Measurements from ENCODE around the gene PPARA.

PPARA gene

DNA sequence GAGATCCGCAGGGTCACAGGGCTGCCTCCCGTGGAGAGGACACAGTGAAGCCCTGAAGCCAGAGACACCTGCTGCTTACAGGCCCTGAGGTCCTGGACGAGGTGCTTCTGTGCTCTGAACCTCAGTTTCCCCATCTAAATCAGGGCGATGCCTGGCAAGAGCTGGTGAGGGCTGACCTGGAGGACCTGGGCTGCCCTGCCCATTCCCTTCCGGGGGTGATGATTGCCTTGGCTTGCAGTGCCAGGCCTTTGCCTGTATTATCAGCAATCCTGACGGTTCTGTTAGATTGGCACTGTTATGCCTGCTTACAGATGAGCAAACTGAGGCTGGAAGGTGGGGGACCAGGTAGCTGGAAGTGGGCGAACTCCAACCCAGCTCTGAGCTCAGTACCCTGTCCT lies 138.5 kb downstream of the PPARA start:
- Histone ChIP-seq H3K9me3 (ENCODE audit: control insufficient read depth in 1 of 2, low read length in 2 of 2) (no peaks in the 10 kb centered on the region), H3K27ac (ENCODE audit: low read length) (no peak overlapping the region), H3K4me3 (ENCODE audit: low read depth in 1 of 2, low read length in 2 of 2) (no peak overlapping the region), H3K4me1 (ENCODE audit: control insufficient read depth in 1 of 2, insufficient read depth in 2 of 2, low read length in 2 of 2) (no peaks in the 10 kb centered on the region), H3K36me3 (ENCODE audit: control insufficient read depth in 1 of 2, insufficient read depth in 2 of 2, low read length in 2 of 2) (peaks cover 24 to 76% of the 10 kb centered on the region in 2 donors), H3K27me3 (ENCODE audit: low read depth, low read length) (no peaks in the 10 kb centered on the region)

DNA sequence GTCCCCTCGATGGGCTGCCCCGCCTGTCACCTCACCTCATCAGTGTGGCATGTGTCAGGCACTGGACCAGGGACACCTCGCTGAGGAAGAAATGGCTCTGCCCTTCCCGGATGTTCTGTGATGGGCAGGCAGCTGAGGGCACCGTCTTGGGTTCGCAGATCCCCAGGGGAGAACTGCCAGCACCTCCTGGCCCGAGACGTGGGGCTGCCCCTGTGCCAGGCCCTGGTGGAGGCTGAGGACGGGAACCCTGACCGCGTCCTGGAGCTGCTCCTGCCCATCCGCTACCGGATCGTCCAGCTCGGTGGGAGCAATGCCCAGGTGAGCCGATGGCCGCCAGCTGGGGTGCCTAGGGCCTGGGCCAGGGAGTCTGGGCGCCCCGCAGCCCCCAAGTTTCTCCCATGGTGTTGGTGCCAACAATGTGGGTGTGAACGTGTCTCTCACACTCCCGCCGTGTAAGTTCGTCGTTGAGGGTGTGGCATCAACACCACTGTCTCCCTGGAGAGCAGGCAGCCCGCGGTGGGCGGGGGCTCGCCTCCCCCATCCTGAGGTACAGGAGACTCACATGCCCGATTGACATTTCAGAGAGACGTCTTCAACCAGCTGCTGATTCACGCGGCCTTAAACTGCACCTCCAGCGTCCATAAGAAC lies 139.0 kb downstream of the PPARA start:
- Histone ChIP-seq H3K9me3 (ENCODE audit: control insufficient read depth in 1 of 2, low read length in 2 of 2) (no peaks in the 10 kb centered on the region), H3K4me1 (ENCODE audit: control insufficient read depth in 1 of 2, insufficient read depth in 2 of 2, low read length in 2 of 2) (no peaks in the 10 kb centered on the region), H3K27ac (ENCODE audit: low read length) (no peak overlapping the region), H3K27me3 (ENCODE audit: low read depth, low read length) (no peaks in the 10 kb centered on the region), H3K4me3 (ENCODE audit: low read depth in 1 of 2, low read length in 2 of 2) (no peak overlapping the region), H3K36me3 (ENCODE audit: control insufficient read depth in 1 of 2, insufficient read depth in 2 of 2, low read length in 2 of 2) (peaks cover 19 to 71% of the 10 kb centered on the region in 2 donors)

DNA sequence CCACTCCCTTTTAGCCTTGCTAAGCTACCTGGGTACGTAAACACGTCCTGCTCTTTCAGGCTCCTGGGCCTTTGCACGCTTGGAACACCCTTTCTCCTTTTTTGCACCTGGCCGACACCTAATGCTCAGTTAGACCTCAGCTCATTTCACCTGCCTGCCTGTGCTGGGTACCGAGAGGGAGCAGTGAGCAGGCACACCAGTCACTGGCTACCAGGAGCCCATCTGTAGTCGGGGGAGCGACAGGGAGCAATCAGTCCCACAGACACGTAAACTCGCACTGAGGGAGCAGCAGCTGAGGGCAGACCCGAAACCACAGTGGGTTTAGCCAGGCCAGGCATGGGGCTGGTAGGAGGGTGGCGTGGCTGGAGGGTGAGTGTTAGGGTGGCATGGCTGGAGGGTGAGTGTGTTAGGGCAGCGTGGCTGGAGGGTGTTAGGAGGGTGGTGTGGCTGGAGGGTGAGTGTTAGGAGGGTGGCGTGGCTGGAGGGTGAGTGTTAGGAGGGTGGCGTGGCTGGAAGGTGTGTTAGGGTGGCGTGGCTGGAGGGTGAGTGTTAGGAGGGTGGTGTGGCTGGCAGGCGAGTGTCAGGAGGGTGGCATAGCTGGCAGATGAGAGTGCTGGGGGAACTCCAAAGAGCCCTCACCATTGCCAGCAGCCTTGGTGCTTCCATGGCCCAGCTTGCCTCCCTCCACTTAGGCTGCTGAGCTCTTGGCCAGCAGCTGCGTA lies 140.0 kb downstream of the PPARA start:
- Histone ChIP-seq H3K4me3 (ENCODE audit: low read depth in 1 of 2, low read length in 2 of 2) (no peak overlapping the region), H3K4me1 (ENCODE audit: control insufficient read depth in 1 of 2, insufficient read depth in 2 of 2, low read length in 2 of 2) (no peaks in the 10 kb centered on the region), H3K9me3 (ENCODE audit: control insufficient read depth in 1 of 2, low read length in 2 of 2) (no peaks in the 10 kb centered on the region), H3K36me3 (ENCODE audit: control insufficient read depth in 1 of 2, insufficient read depth in 2 of 2, low read length in 2 of 2) (peaks cover 12 to 63% of the 10 kb centered on the region in 2 donors), H3K27ac (ENCODE audit: low read length) (no peak overlapping the region), H3K27me3 (ENCODE audit: low read depth, low read length) (no peaks in the 10 kb centered on the region)

DNA sequence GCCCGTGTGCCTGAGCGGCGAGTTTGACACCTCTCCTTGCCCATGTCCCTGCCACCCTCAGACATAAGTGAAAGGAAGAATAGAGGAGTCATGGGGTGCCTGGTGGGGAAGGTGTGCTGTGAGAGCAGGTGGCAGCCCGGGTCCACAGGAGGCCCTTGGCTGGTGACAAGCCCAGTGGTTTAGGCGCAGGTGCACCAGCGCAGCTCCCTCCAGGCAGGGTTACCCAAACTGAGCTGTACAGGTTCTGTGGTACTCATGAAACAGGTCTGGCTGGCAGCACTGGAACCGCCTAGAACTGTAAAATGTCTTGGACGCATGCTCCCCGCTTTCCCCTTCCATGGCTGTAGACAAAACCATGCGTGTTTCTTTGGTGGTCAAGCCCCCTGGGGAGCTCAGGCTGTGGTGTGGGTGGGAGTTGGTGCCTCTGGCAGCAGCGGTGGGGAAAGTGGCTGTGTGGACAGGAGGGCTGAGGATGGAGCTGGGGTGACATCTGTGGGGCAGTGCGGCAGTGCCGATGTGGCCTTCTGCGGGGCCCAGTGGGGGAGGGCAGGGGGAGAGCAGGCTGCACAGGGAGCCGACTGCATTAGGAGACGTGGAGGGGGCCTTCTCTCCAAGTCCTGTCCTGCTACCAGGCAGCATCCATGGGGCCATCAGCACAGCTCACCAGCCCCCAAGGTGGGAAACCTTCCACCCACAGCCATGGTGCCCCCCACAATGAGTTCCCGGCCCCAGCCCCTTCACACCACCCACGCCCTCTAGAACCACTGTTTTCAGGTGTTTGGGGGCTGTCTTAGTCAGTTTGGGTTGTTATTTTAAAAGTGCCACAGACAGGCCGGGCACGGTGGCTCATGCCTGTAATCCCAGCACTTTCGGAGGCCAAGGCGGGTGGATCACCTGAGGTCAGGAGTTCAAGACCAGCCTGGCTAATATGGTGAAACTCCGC lies 140.8 kb downstream of the PPARA start:
- peaks cover 11 to 59% of the 10 kb centered on the region in 2 donors for H3K36me3 ChIP-seq (ENCODE audit: control insufficient read depth in 1 of 2, insufficient read depth in 2 of 2, low read length in 2 of 2)
- no peaks in the 10 kb centered on the region for H3K27me3 ChIP-seq (ENCODE audit: low read depth, low read length)
- H3K4me1 ChIP-seq (ENCODE audit: control insufficient read depth in 1 of 2, insufficient read depth in 2 of 2, low read length in 2 of 2), result peaks cover 0 to 8% of the 10 kb centered on the region in 2 donors
- H3K4me3 ChIP-seq (ENCODE audit: low read depth in 1 of 2, low read length in 2 of 2), result no peak overlapping the region
- H3K9me3 ChIP-seq (ENCODE audit: control insufficient read depth in 1 of 2, low read length in 2 of 2), result no peaks in the 10 kb centered on the region
- H3K27ac ChIP-seq (ENCODE audit: low read length), result no peak overlapping the region

DNA sequence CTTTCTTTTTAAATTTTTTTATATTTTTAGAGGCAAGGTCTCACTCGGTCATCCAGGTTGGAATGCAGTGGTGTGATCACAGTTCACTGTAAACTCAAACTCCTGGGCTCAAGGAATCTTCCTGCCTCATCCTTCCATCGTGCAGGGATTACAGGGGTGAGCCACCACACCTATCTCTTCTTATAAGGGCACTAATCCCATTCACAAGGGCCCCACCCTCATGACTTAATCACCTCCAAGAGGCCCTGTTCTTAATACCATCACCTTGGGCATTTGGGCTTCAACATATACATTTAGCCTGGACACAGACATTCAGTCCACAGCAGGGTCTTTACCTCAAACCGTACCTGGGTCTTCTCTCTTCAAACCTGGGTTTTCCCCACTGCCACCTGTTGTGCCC lies 141.8 kb downstream of the PPARA start:
- Histone ChIP-seq H3K36me3 (ENCODE audit: control insufficient read depth in 1 of 2, insufficient read depth in 2 of 2, low read length in 2 of 2) (peaks cover 11 to 50% of the 10 kb centered on the region in 2 donors), H3K27me3 (ENCODE audit: low read depth, low read length) (no peaks in the 10 kb centered on the region), H3K4me1 (ENCODE audit: control insufficient read depth in 1 of 2, insufficient read depth in 2 of 2, low read length in 2 of 2) (peaks cover 0 to 14% of the 10 kb centered on the region in 2 donors), H3K9me3 (ENCODE audit: control insufficient read depth in 1 of 2, low read length in 2 of 2) (no peaks in the 10 kb centered on the region), H3K4me3 (ENCODE audit: low read depth in 1 of 2, low read length in 2 of 2) (no peak overlapping the region), H3K27ac (ENCODE audit: low read length) (no peak overlapping the region)

DNA sequence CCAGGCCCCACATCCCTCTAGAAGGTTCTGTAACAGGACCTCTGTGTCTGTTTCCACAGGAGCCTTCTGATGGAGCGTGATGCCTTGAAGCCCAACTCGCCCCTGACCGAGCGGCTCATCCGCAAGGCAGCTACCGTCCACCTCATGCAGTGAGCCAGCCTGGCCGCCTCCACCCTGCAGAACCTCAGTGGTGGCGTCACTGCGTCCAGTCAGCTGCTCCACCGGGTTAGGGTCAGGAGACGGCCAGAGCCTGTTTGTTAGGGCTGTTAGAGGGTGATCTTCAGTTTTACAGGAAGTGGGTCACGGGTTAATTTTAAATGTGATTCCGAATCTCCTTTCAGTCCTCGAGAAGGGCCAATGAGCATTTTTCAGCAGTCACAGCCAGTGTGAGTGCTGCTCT lies 142.4 kb downstream of the PPARA start:
- Histone ChIP-seq H3K27me3 (ENCODE audit: low read depth, low read length) (no peaks in the 10 kb centered on the region), H3K9me3 (ENCODE audit: control insufficient read depth in 1 of 2, low read length in 2 of 2) (no peaks in the 10 kb centered on the region), H3K27ac (ENCODE audit: low read length) (no peak overlapping the region), H3K36me3 (ENCODE audit: control insufficient read depth in 1 of 2, insufficient read depth in 2 of 2, low read length in 2 of 2) (peaks cover 11 to 45% of the 10 kb centered on the region in 2 donors), H3K4me3 (ENCODE audit: low read depth in 1 of 2, low read length in 2 of 2) (no peak overlapping the region), H3K4me1 (ENCODE audit: control insufficient read depth in 1 of 2, insufficient read depth in 2 of 2, low read length in 2 of 2) (peaks cover 3 to 18% of the 10 kb centered on the region in 2 donors)

Measured in muscle layer of duodenum (tissue), 2 donors.